ENCODE measurements around the gene ZNF594. TPM values are rescaled to one million over a fixed set of nuclear protein-coding genes. Genes with fewer than 3 reads are reported as not detected.

ZNF594 gene
- total RNA-seq, 1 donor = 8.7 TPM

DNA sequence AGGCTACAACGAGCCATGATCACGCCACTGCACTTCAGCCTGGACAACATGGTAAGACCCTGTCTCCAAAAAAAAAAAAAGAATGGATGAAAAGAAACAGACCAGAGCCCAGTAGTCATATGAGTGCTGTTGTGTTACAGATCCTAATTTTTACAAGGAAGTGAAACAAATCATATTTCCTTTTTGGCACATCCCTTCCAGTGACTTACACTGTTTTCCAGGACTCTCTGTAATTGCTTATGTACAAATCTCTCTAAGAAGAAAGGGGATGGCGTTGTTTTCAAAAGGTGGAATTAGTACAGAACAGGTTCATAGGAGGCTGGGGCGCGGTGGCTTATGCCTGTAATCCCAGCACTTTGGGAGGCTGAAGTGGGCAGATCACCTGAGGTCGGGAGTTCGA is 19.8 kb upstream of the ZNF594 start:
- H3K4me1 ChIP-seq (ENCODE audit: insufficient read depth, low read length) = peaks cover 7% of the 10 kb centered on the region

GRCh38 chr17:5210614-5211252 is 19.1 kb upstream of the ZNF594 start:
- H3K9me3 ChIP-seq (ENCODE audit: low read depth, low read length) = no peaks in the 10 kb centered on the region
- peaks cover 9% of the 10 kb centered on the region for H3K36me3 ChIP-seq (ENCODE audit: insufficient read depth, low read length)
- no peaks in the 10 kb centered on the region for H3K79me2 ChIP-seq (ENCODE audit: insufficient read depth, low read length)
- H3K4me2 ChIP-seq (ENCODE audit: insufficient read depth, low read length) = no peak overlapping the region
- no peak overlapping the region for H3K4me3 ChIP-seq (ENCODE audit: insufficient read depth, low read length)
- H3K27ac ChIP-seq (ENCODE audit: low read depth, low read length) = no peak overlapping the region
- peaks cover 7% of the 10 kb centered on the region for H3K4me1 ChIP-seq (ENCODE audit: insufficient read depth, low read length)
- DNase-seq (ENCODE audit: insufficient read length, low spot score, missing footprints) = no peak
- no peak overlapping the region for H2AFZ ChIP-seq (ENCODE audit: low read length)
- H3K27me3 ChIP-seq (ENCODE audit: insufficient read depth, low read length) = no peaks in the 10 kb centered on the region
- H4K20me1 ChIP-seq (ENCODE audit: insufficient read depth, low read length) = peaks cover 3% of the 10 kb centered on the region
- TF ChIP-seq, protein P1, sequence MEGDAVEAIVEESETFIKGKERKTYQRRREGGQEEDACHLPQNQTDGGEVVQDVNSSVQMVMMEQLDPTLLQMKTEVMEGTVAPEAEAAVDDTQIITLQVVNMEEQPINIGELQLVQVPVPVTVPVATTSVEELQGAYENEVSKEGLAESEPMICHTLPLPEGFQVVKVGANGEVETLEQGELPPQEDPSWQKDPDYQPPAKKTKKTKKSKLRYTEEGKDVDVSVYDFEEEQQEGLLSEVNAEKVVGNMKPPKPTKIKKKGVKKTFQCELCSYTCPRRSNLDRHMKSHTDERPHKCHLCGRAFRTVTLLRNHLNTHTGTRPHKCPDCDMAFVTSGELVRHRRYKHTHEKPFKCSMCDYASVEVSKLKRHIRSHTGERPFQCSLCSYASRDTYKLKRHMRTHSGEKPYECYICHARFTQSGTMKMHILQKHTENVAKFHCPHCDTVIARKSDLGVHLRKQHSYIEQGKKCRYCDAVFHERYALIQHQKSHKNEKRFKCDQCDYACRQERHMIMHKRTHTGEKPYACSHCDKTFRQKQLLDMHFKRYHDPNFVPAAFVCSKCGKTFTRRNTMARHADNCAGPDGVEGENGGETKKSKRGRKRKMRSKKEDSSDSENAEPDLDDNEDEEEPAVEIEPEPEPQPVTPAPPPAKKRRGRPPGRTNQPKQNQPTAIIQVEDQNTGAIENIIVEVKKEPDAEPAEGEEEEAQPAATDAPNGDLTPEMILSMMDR (IDR thresholded peaks at IDR 0.05; ENCODE audit: extremely low read depth, low read depth, low read length) = no peak

More for the DNA sequence above, 19.8 kb upstream of the ZNF594 start:
- no peak overlapping the region for H3K4me3 ChIP-seq (ENCODE audit: insufficient read depth, low read length)
- no peaks in the 10 kb centered on the region for H3K27me3 ChIP-seq (ENCODE audit: insufficient read depth, low read length)
- H2AFZ ChIP-seq (ENCODE audit: low read length) = no peak overlapping the region
- no peak overlapping the region for H3K4me2 ChIP-seq (ENCODE audit: insufficient read depth, low read length)
- H3K27ac ChIP-seq (ENCODE audit: low read depth, low read length) = no peak overlapping the region
- DNase-seq (ENCODE audit: insufficient read length, low spot score, missing footprints) = peak; percentile 59
- H3K9me3 ChIP-seq (ENCODE audit: low read depth, low read length) = no peaks in the 10 kb centered on the region
- peaks cover 3% of the 10 kb centered on the region for H4K20me1 ChIP-seq (ENCODE audit: insufficient read depth, low read length)
- TF ChIP-seq, protein P1 (IDR thresholded peaks at IDR 0.05; ENCODE audit: extremely low read depth, low read depth, low read length) = no peak
- peaks cover 9% of the 10 kb centered on the region for H3K36me3 ChIP-seq (ENCODE audit: insufficient read depth, low read length)
- H3K79me2 ChIP-seq (ENCODE audit: insufficient read depth, low read length) = no peaks in the 10 kb centered on the region

DNA sequence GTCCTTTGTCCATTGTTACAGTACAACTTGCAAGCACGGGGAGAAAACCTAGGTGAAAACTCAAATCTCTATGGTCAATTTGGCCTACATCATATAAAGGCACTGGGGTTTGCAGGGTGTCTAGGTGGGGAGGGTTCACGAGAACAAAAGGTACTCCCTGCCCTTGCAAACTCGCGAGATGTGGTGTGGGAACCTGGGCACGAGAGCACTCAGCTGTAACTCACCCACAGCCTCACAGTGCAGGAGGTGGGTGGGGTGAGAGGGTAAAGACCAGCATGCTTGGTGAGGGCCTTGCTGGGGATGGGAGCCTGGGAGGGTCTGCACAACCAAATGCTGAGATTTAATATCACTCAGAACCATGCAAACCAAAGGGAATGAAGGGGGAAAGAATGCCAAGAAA is 18.4 kb upstream of the ZNF594 start:
- no peak for DNase-seq (ENCODE audit: insufficient read length, low spot score, missing footprints)
- Histone ChIP-seq H4K20me1 (ENCODE audit: insufficient read depth, low read length) (peaks cover 3% of the 10 kb centered on the region), H3K4me2 (ENCODE audit: insufficient read depth, low read length) (no peak overlapping the region), H2AFZ (ENCODE audit: low read length) (no peak overlapping the region), H3K4me1 (ENCODE audit: insufficient read depth, low read length) (peaks cover 7% of the 10 kb centered on the region), H3K36me3 (ENCODE audit: insufficient read depth, low read length) (peaks cover 7% of the 10 kb centered on the region), H3K9me3 (ENCODE audit: low read depth, low read length) (no peaks in the 10 kb centered on the region), H3K79me2 (ENCODE audit: insufficient read depth, low read length) (no peaks in the 10 kb centered on the region), H3K27me3 (ENCODE audit: insufficient read depth, low read length) (no peaks in the 10 kb centered on the region), H3K27ac (ENCODE audit: low read depth, low read length) (no peak overlapping the region), H3K4me3 (ENCODE audit: insufficient read depth, low read length) (no peak overlapping the region)
- TF ChIP-seq, protein P1 (IDR thresholded peaks at IDR 0.05; ENCODE audit: extremely low read depth, low read depth, low read length) = no peak

DNA sequence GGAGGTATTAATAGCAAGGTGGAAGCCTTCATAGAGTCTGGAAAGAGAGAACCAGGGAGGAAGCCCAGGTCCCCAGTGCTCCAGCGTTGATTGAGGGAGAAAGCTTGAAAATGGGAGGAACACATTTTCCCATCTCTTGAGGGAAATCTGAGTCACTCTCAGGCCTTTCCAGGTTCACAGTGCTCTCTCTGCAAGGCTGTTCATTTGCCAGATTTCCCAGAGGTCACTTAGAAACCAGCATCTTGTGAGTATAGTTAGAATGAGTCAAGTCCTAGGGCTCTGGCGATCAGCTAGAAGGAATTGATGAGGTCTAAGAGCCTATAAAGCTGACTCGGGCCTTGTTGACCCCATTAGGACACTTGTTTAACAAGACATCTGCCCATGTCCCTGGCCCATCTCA is 17.7 kb upstream of the ZNF594 start:
- H3K79me2 ChIP-seq (ENCODE audit: insufficient read depth, low read length) = no peaks in the 10 kb centered on the region
- H3K9me3 ChIP-seq (ENCODE audit: low read depth, low read length) = no peaks in the 10 kb centered on the region
- DNase-seq (ENCODE audit: insufficient read length, low spot score, missing footprints) = peak; percentile 90
- TF ChIP-seq, protein P1 (IDR thresholded peaks at IDR 0.05; ENCODE audit: extremely low read depth, low read depth, low read length) = no peak
- H2AFZ ChIP-seq (ENCODE audit: low read length) = no peak overlapping the region
- H3K4me1 ChIP-seq (ENCODE audit: insufficient read depth, low read length) = peaks cover 7% of the 10 kb centered on the region
- H3K27ac ChIP-seq (ENCODE audit: low read depth, low read length) = peak overlapping the region; percentile 30
- no peak overlapping the region for H3K4me2 ChIP-seq (ENCODE audit: insufficient read depth, low read length)
- H3K4me3 ChIP-seq (ENCODE audit: insufficient read depth, low read length) = no peak overlapping the region
- H3K27me3 ChIP-seq (ENCODE audit: insufficient read depth, low read length) = no peaks in the 10 kb centered on the region
- H3K36me3 ChIP-seq (ENCODE audit: insufficient read depth, low read length) = peaks cover 5% of the 10 kb centered on the region
- H4K20me1 ChIP-seq (ENCODE audit: insufficient read depth, low read length) = peaks cover 3% of the 10 kb centered on the region

Measured in osteoblast (primary cell).